Measurements from ENCODE around the gene NPIPB13.
"Not testable (repeated sequence)": the region's sequence is repeated elsewhere in the genome, so short reads cannot be mapped to it uniquely, and the experiment has no call there.

Gene NPIPB13

DNA sequence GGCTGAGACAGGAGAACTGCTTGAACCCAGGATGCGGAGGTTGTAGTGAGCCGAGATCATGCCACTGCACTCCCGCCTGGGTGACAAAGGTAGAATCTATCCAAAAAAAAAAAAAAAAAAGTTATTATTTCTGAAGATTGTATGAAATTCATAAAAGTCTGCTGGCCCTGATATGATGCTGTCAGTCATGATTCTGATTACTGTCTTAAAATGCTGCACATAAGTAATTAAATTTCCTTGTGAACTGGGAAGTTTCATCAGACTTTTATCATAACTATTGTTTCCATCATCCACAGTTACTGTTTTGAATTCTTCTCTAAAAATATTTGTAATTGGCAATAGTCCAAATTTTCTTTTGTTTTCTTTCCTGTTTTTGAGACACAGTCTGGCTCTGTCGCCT lies at the start of gene NPIPB13:
Gene NPIPB13, minus strand, starts transcription at position 101 of the 400 bp plus-strand sequence. CDS start 2,906 bp downstream, outside the sequence.
- H3K27me3 ChIP-seq (ENCODE audit: insufficient read depth, insufficient read length); DNase-seq (ENCODE audit: low read depth, low spot score); H3K4me1 ChIP-seq (ENCODE audit: insufficient read depth, insufficient read length); H3K36me3 ChIP-seq (ENCODE audit: insufficient read depth, insufficient read length, low read length); H3K9ac ChIP-seq (ENCODE audit: insufficient read length, low read depth); H3K9me3 ChIP-seq (ENCODE audit: insufficient read depth, low read length); H3K4me3 ChIP-seq (ENCODE audit: insufficient read length, low read depth): not testable (repeated sequence)

DNA sequence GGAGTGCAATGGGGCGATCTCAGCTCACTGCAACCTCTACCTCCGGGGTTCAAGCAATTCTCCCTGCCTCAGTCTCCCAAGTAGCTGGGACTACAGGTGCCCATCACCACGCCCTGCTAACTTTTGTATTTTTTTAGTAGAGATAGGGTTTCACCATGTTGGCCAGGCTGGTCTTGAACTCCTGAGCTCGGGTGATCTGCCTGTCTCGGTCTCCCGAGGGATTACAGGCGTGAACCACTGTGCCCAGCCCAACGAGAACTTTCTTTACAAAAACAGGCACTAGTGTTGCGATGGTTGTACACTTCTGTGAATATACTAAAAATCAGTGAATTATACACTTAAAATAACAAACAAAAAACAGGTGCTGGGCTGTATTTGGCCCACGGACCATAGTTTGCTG lies 34.1 kb upstream of the NPIPB13 start:
- not testable (repeated sequence) for H3K4me3 ChIP-seq (ENCODE audit: insufficient read length, low read depth); H3K9me3 ChIP-seq (ENCODE audit: insufficient read depth, low read length); H3K27me3 ChIP-seq (ENCODE audit: insufficient read depth, insufficient read length); H3K4me1 ChIP-seq (ENCODE audit: insufficient read depth, insufficient read length); H3K9ac ChIP-seq (ENCODE audit: insufficient read length, low read depth); H3K36me3 ChIP-seq (ENCODE audit: insufficient read depth, insufficient read length, low read length); DNase-seq (ENCODE audit: low read depth, low spot score)

DNA sequence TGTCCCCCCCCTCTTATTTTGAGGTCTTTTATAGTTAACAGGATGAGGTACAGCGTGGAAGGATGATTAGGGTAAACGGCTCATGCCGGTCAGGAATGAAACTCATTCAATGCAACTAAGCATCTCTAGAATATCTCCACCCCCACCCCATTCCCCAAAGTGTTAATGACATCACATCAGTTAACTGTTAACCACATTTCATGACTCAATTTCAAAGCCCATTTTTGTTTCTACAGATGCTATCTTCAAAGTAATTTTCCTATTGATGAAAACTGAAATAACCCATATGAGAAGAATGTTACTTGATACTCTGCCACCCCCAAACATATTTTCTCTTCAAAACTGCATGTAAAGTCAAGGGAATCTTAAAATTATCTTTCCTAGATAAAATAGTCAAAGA lies 30.2 kb upstream of the NPIPB13 start:
- H3K4me3 ChIP-seq (ENCODE audit: insufficient read length, low read depth); DNase-seq (ENCODE audit: low read depth, low spot score); H3K9me3 ChIP-seq (ENCODE audit: insufficient read depth, low read length): not testable (repeated sequence)

DNA sequence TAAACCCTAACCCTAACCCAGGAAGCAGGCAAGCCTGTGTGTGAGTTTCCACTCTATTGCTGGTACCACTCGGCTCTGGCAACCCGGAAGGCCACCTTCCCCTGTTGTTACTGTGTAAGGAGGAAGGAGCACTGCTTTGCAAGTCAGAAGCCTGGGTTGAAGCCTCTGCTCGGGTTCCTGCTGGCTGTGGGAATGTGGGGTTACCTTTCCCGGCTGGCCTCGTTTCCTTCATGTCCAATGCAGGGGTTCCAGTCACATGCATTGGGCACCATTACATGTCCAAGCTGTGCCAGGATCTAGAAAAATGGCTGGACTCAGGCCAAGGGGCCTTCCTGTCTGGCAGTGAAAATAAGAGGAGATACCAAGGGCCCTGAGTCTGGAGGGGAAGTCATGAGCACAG lies 31.2 kb downstream of the NPIPB13 start:
- H3K36me3 ChIP-seq (ENCODE audit: insufficient read depth, insufficient read length, low read length); H3K27me3 ChIP-seq (ENCODE audit: insufficient read depth, insufficient read length); DNase-seq (ENCODE audit: low read depth, low spot score); H3K4me3 ChIP-seq (ENCODE audit: insufficient read length, low read depth); H3K9me3 ChIP-seq (ENCODE audit: insufficient read depth, low read length); H3K4me1 ChIP-seq (ENCODE audit: insufficient read depth, insufficient read length); H3K9ac ChIP-seq (ENCODE audit: insufficient read length, low read depth): not testable (repeated sequence)

More for the DNA sequence above, 30.2 kb upstream of the NPIPB13 start:
- not testable (repeated sequence) for H3K9ac ChIP-seq (ENCODE audit: insufficient read length, low read depth); H3K27me3 ChIP-seq (ENCODE audit: insufficient read depth, insufficient read length); H3K4me1 ChIP-seq (ENCODE audit: insufficient read depth, insufficient read length); H3K36me3 ChIP-seq (ENCODE audit: insufficient read depth, insufficient read length, low read length)

DNA sequence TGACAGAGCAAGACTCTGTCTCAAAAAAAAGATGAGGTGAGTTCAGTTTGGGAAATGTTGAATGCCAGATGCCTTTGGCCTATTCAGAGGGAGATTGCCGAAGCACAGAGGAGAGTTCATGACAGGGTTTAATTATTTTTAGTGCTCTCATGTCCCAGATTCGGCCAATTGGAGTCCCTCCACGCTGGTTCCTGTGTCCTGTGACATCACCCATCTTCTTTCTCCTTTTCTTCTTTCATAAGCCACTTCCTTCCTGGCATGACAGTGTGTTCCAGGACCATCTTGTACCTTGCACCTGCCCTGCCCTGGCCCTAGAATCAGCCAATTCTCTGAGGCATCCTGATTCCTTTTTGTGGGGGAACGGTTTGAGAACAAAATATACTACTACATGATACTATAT lies 36.9 kb downstream of the NPIPB13 start:
- H3K4me3 ChIP-seq (ENCODE audit: insufficient read length, low read depth); H3K36me3 ChIP-seq (ENCODE audit: insufficient read depth, insufficient read length, low read length); H3K27me3 ChIP-seq (ENCODE audit: insufficient read depth, insufficient read length); H3K4me1 ChIP-seq (ENCODE audit: insufficient read depth, insufficient read length); DNase-seq (ENCODE audit: low read depth, low spot score); H3K9me3 ChIP-seq (ENCODE audit: insufficient read depth, low read length); H3K9ac ChIP-seq (ENCODE audit: insufficient read length, low read depth): not testable (repeated sequence)

DNA sequence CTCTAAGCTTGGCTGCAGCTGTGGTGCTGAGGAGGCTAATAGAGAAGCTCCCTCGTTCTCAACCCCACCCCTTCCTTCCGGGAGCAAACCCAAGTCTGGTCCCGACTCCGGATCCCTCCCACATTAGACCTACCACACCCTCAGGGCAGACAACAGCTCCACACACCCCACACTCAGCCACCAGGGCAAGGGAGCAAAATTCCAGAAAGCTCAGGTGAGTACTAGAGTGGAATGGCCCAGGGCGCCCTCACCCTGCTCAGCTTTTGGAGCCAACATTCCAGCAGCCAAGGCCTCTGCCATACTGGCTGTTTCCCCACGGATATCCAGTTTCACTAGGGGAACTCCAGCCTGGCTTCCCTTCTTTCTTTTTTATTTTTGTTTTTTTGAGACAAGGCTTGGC lies 39.2 kb downstream of the NPIPB13 start:
- H3K27me3 ChIP-seq (ENCODE audit: insufficient read depth, insufficient read length); DNase-seq (ENCODE audit: low read depth, low spot score); H3K36me3 ChIP-seq (ENCODE audit: insufficient read depth, insufficient read length, low read length); H3K9ac ChIP-seq (ENCODE audit: insufficient read length, low read depth); H3K4me1 ChIP-seq (ENCODE audit: insufficient read depth, insufficient read length); H3K9me3 ChIP-seq (ENCODE audit: insufficient read depth, low read length); H3K4me3 ChIP-seq (ENCODE audit: insufficient read length, low read depth): not testable (repeated sequence)

DNA sequence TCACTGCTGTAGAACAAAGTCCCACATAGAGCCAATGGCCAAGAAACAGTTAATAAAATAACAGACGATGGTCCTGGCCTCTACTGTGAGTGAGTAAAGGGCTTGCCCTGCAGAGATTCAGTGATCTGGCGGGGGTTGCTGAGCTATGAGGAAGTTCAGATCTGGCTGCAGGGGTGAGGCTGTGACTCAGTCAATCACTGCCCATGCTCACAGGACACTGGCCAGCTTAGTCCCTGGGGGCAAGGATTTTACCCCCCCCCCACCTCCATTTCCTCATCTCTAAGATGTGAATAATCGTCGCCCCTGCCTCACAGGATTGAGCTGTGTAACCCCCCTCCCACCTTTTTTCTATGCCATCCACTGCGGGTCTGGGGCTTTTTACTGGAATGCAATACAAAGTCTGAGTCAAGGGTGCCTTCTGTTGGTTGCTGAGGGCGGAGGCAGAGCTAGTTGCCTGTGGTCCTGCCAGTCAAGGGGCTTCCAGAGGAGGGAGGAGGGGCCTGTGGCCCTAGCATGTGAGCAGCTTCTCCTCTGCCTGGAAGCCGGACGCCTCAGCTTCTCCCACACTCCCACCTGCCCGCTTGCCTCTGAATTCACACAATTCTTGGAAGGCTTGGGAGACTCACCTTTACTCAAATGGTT lies 41.1 kb downstream of the NPIPB13 start:
- H3K36me3 ChIP-seq (ENCODE audit: insufficient read depth, insufficient read length, low read length); H3K9ac ChIP-seq (ENCODE audit: insufficient read length, low read depth); H3K4me3 ChIP-seq (ENCODE audit: insufficient read length, low read depth); H3K9me3 ChIP-seq (ENCODE audit: insufficient read depth, low read length); H3K27me3 ChIP-seq (ENCODE audit: insufficient read depth, insufficient read length); DNase-seq (ENCODE audit: low read depth, low spot score); H3K4me1 ChIP-seq (ENCODE audit: insufficient read depth, insufficient read length): not testable (repeated sequence)

DNA sequence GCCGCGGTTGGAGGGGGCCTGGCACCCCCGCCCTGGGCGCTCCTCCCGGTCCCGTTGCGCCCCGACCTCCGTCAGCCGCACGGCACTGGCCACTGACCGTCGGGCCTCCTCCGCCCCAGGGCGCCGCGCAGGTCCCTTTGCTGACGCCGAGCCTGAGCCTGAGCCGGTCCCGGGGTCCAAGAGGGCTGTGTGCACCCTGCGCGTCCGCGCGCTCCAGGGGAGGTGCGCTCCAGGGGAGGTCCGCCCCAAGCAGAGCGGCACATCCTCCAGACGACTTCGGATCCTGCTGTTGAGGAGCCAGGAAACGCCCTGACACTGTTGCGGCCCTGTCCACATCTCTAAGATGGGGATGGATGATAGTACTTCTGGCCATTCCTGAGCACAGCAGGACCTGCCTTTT lies 42.0 kb downstream of the NPIPB13 start:
- not testable (repeated sequence) for H3K9me3 ChIP-seq (ENCODE audit: insufficient read depth, low read length); DNase-seq (ENCODE audit: low read depth, low spot score); H3K36me3 ChIP-seq (ENCODE audit: insufficient read depth, insufficient read length, low read length); H3K9ac ChIP-seq (ENCODE audit: insufficient read length, low read depth); H3K27me3 ChIP-seq (ENCODE audit: insufficient read depth, insufficient read length); H3K4me3 ChIP-seq (ENCODE audit: insufficient read length, low read depth); H3K4me1 ChIP-seq (ENCODE audit: insufficient read depth, insufficient read length)

DNA sequence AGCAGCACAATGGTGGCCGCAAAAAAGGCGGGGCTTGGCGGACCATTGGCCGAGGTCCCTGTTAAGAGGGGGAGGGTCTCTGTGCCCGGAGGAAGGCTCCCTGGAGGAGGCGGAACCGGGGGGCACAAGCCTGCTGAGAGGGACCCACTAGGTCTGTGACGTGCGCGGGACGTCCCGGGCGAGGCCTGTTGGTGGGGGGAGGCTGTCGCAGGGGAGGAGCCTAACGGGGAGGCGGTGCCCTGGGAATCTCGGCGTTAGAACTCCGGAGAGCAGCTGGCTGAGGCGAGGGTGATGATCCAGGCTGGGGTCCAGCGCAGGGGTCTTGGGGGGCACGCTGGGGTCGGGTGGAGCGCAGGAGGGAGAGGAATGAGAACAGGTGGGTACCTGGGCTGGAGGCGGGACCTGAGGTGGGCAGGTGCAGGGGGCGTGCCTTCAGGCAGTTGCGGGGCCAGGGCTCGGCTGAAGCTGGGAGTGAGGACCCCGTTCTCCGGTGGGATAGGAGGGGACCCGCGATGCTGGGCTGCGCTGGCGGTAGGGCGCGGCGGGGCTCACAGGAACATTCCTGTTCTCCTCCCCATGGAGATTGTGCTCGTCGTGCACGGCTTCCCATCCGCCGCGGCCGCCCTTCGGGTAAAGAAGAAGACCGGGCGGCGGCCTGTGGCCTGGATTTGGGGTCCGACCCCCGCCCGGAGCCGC lies 42.6 kb downstream of the NPIPB13 start:
- H3K9me3 ChIP-seq (ENCODE audit: insufficient read depth, low read length); H3K4me3 ChIP-seq (ENCODE audit: insufficient read length, low read depth); H3K9ac ChIP-seq (ENCODE audit: insufficient read length, low read depth); H3K27me3 ChIP-seq (ENCODE audit: insufficient read depth, insufficient read length); H3K4me1 ChIP-seq (ENCODE audit: insufficient read depth, insufficient read length); DNase-seq (ENCODE audit: low read depth, low spot score); H3K36me3 ChIP-seq (ENCODE audit: insufficient read depth, insufficient read length, low read length): not testable (repeated sequence)

DNA sequence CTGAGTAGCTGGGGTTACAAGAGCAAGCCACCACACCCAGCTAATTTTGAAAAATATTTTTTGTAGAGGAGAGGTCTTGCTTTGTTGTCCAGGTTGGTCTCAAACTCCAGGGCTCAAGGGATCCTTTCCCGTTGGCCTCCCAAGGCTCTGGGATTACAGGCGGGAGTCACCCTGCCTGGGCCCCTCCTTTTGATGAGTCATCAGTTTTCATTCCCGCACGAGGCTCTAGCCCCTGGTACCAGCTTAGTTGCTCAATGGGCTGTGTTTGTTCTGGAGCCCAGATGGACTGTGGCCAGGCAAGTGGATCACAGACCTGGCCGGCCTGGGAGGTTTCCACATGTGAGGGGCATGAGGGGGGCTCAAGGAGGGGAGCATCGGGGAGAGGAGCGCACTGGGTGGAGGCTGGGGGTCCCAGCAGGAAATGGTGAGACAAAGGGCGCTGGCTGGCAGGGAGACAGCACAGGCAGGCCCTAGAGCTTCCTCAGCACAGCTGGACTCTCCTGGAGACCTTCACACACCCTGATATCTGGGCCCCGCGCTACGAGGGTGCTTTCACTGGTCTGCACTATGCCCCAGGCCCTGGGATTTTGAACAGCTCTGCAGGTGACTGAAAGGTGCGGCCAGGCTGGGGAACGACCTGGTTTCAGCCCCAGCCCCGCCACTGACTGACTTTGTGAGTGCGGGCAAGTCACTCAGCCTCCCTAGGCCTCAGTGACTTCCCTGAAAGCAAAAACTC lies 48.5 kb downstream of the NPIPB13 start:
- not testable (repeated sequence) for DNase-seq (ENCODE audit: low read depth, low spot score); H3K9me3 ChIP-seq (ENCODE audit: insufficient read depth, low read length); H3K36me3 ChIP-seq (ENCODE audit: insufficient read depth, insufficient read length, low read length); H3K4me1 ChIP-seq (ENCODE audit: insufficient read depth, insufficient read length); H3K4me3 ChIP-seq (ENCODE audit: insufficient read length, low read depth); H3K9ac ChIP-seq (ENCODE audit: insufficient read length, low read depth); H3K27me3 ChIP-seq (ENCODE audit: insufficient read depth, insufficient read length)

DNA sequence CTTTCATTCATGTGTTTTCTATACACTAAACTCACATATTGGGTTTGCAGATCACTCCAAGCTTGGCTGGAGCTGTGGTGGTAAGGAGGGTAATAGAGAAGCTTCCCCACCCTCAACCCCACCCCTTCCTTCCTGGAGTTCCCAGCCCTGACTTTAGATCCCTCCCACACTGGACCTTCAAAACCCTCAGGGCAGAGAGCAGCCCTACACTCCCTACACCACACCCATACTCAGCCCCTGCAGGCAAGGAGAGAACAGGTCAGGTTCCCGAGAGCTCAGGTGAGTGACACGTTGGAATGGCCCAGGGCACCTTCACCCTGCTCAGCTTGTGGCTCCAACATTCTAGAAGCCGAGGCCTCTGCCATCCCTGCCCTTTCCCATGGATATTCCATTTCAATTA lies 49.2 kb downstream of the NPIPB13 start, which contains the start of gene SULT1A3:
Gene SULT1A3, plus strand, starts transcription at position 207 of the 400 bp plus-strand sequence. CDS start 1,474 bp downstream, outside the sequence.
- H3K9me3 ChIP-seq (ENCODE audit: insufficient read depth, low read length); H3K4me3 ChIP-seq (ENCODE audit: insufficient read length, low read depth); H3K9ac ChIP-seq (ENCODE audit: insufficient read length, low read depth); H3K4me1 ChIP-seq (ENCODE audit: insufficient read depth, insufficient read length); H3K27me3 ChIP-seq (ENCODE audit: insufficient read depth, insufficient read length); DNase-seq (ENCODE audit: low read depth, low spot score); H3K36me3 ChIP-seq (ENCODE audit: insufficient read depth, insufficient read length, low read length): not testable (repeated sequence)

All from NT2/D1 (cell line).